Body of pancreas (tissue), 4 donors: ENCODE data around the gene MAP3K2.

ENCODE experiments used
- CTCF ChIP-seq, 7 experiments: fragments of 450-650 bp in 4 of 7; fragments of 200-600 bp in 3 of 7; sonication (generic) in 3 of 7; IDR thresholded peaks; one replicate each; pipeline ENCODE4 v1.5.1; 2016 to 2019; ENCODE audit warnings: antibody characterized with exemption in 7 of 7
- POLR2A ChIP-seq, 3 donors: fragments of 450-650 bp; IDR thresholded peaks; one replicate each; pipeline ENCODE4 v1.6.1; 2016; ENCODE audit warnings: antibody characterized with exemption in 3 of 3, mild to moderate bottlenecking in 2 of 3

GRCh38 chr2:127419112-127419430, 31.3 kb upstream of the MAP3K2 start:
- no peak for TF ChIP-seq CTCF (IDR thresholded peaks at IDR 0.05)
- TF ChIP-seq POLR2A (IDR thresholded peaks at IDR 0.05), result no peak
